Endodermal cell (in vitro differentiated cells): ENCODE measurements around the gene LRIT1. TPM values are rescaled to one million over a fixed set of nuclear protein-coding genes. Genes with fewer than 3 reads are reported as not detected.

Experiments
- DNase-seq: peaks from one replicate; pipeline ENCODE4 v3.0.0-alpha.2; 2017
- H3K27ac ChIP-seq: 2 replicates; pipeline ENCODE4 v1.5.1; 2013; ENCODE audit warnings: mild to moderate bottlenecking, low read depth, low read length, moderate library complexity
- H3K27me3 ChIP-seq: 2 replicates; pipeline ENCODE4 v1.6.1; 2013; ENCODE audit warnings: mild to moderate bottlenecking, low read length, moderate library complexity; ENCODE audit not compliant: insufficient read depth, control insufficient read depth, poor library complexity, severe bottlenecking
- H3K36me3 ChIP-seq: 2 replicates; pipeline ENCODE4 v1.7.0; 2013; ENCODE audit warnings: mild to moderate bottlenecking, low read length, moderate library complexity; ENCODE audit not compliant: control insufficient read depth, insufficient read depth
- H3K4me1 ChIP-seq: one replicate; pipeline ENCODE4 v1.7.0; 2013; ENCODE audit warnings: low read length; ENCODE audit not compliant: control insufficient read depth, insufficient read depth
- H3K4me3 ChIP-seq: 2 replicates; pipeline ENCODE4 v1.5.1; 2013; ENCODE audit warnings: mild to moderate bottlenecking, low read length, moderate library complexity
- H3K9ac ChIP-seq: 2 replicates; pipeline ENCODE4 v1.6.1; 2013; ENCODE audit warnings: mild to moderate bottlenecking, low read length, moderate library complexity; ENCODE audit not compliant: poor library complexity, severe bottlenecking; ENCODE audit errors: extremely low read depth
- H3K9me3 ChIP-seq: 2 replicates; pipeline ENCODE4 v1.6.1; 2013; ENCODE audit warnings: mild to moderate bottlenecking, low read length, moderate library complexity; ENCODE audit not compliant: control insufficient read depth
- H3K27ac Mint-ChIP-seq: 2 replicates; pipeline ENCODE4 v1.8.0; 2020; ENCODE audit warnings: mixed read lengths
- H3K27me3 Mint-ChIP-seq: 2 replicates; pipeline ENCODE4 v1.8.0; 2021; ENCODE audit warnings: mild to moderate bottlenecking, mixed read lengths; ENCODE audit not compliant: insufficient read depth
- H3K36me3 Mint-ChIP-seq: 2 replicates; pipeline ENCODE4 v1.8.0; 2020; ENCODE audit warnings: low read depth, mixed read lengths
- H3K4me1 Mint-ChIP-seq: 2 replicates; pipeline ENCODE4 v1.8.0; 2020; ENCODE audit warnings: mixed read lengths
- H3K4me3 Mint-ChIP-seq: 2 replicates; pipeline ENCODE4 v1.8.0; 2020; ENCODE audit warnings: mild to moderate bottlenecking, moderate library complexity, mixed read lengths
- H3K9me3 Mint-ChIP-seq: 2 replicates; pipeline ENCODE4 v1.8.0; 2020; ENCODE audit warnings: mild to moderate bottlenecking, mixed read lengths
- WGBS, 2 experiments: methylation state at CpG; one replicate each; pipeline versions ENCODE4 v1.1.5 to v1.1.7; 2013; ENCODE audit warnings: missing lambda C conversion rate in 2 of 2, mixed read lengths in 1 of 2; ENCODE audit not compliant: insufficient coverage in 1 of 2, insufficient read length in 1 of 2; 5-methylcytosine and 5-hydroxymethylcytosine counted together
- total RNA-seq, 2 donors: library from RNA; stranded (reverse); fragmentation: NEBNext Ultra II Directional in 1 of 2; extraction: Animal tissue kit (Norgen Biotek cat#: 25700) in 1 of 2; gene quantifications; 2 replicates in 1 of 2; 3 replicates in 1 of 2; pipeline ENCODE4 v1.2.1, GENCODE V29; 2021
- TF ChIP-seq, protein P1 (sequence below): fragments of 200-600 bp; sonication (generic); conservative IDR thresholded peaks from 2 replicates; pipeline ENCODE4 v1.5.0; 2021; ENCODE audit warnings: antibody characterized with exemption, mild to moderate bottlenecking

The LRIT1 gene
- total RNA-seq, 2 donors from 2014 or later, result 0.11 TPM; not detected in 1

DNA sequence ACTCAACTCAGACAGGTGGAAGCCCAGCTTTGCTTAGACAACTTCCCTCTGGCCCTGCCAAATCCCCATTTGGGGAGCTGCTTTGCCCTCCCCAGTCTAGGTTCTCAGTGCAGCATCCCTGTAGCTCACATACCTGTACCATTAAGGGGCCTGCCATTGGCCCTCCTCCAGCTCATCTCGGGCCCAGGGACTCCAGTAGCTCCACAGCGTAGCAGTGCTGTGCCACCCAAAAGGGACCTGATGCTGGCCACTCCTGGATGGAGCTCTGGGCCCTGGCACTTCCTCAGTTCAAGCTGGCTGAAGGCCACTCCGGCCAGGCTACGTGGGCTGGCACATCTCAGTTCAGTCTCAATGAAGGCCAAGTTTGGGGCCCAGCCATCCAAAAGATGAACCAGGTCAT, 7.4 kb downstream of the LRIT1 start:
- Histone ChIP-seq H3K4me3 (no peak overlapping the region), H3K9me3 (no peaks in the 10 kb centered on the region), H3K36me3 (no peaks in the 10 kb centered on the region), H3K4me1 (no peaks in the 10 kb centered on the region), H3K27me3 (peaks cover 18% of the 10 kb centered on the region), H3K27ac (no peak overlapping the region), H3K9ac (no peak overlapping the region)
- H3K4me3 Mint-ChIP-seq, result no peak overlapping the region
- 85 to 94% methylated on average over 2 to 4 of the region's 4 CpGs for WGBS, 2 experiments
- H3K9me3 Mint-ChIP-seq, result no peaks in the 10 kb centered on the region
- no peaks in the 10 kb centered on the region for H3K36me3 Mint-ChIP-seq
- DNase-seq, result no peak
- peaks cover 29% of the 10 kb centered on the region for H3K27me3 Mint-ChIP-seq
- H3K27ac Mint-ChIP-seq, result no peak overlapping the region
- TF ChIP-seq, protein P1, sequence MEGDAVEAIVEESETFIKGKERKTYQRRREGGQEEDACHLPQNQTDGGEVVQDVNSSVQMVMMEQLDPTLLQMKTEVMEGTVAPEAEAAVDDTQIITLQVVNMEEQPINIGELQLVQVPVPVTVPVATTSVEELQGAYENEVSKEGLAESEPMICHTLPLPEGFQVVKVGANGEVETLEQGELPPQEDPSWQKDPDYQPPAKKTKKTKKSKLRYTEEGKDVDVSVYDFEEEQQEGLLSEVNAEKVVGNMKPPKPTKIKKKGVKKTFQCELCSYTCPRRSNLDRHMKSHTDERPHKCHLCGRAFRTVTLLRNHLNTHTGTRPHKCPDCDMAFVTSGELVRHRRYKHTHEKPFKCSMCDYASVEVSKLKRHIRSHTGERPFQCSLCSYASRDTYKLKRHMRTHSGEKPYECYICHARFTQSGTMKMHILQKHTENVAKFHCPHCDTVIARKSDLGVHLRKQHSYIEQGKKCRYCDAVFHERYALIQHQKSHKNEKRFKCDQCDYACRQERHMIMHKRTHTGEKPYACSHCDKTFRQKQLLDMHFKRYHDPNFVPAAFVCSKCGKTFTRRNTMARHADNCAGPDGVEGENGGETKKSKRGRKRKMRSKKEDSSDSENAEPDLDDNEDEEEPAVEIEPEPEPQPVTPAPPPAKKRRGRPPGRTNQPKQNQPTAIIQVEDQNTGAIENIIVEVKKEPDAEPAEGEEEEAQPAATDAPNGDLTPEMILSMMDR, result no peak
- H3K4me1 Mint-ChIP-seq, result peaks cover 4% of the 10 kb centered on the region

DNA sequence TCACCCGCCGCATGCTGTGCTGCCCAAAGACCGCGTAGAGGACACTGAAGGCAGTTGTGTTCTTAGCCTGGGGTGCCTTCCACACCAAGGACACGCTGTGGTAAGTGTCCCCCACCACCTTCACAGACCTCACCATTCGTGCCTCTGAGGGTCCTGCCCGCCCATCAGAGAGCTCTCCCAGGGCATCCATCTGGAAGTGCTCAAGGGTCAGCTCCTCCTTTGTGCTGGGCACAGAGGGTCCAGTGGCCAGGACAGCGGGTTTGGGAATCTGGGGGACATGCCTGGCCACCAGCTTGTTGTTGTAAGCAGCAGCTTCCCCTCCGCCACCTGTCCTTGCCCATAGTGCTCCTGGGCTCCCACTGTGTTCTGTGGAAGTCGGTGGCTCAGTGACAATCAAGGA, 9.0 kb downstream of the LRIT1 start:
- Histone ChIP-seq H3K4me3 (no peak overlapping the region), H3K4me1 (no peaks in the 10 kb centered on the region), H3K9me3 (no peaks in the 10 kb centered on the region), H3K36me3 (no peaks in the 10 kb centered on the region), H3K9ac (no peak overlapping the region), H3K27me3 (peaks cover 32% of the 10 kb centered on the region), H3K27ac (no peak overlapping the region)
- TF ChIP-seq, protein P1, result no peak
- DNase-seq, result no peak
- Mint-ChIP-seq H3K27me3 (peaks cover 27% of the 10 kb centered on the region), H3K4me3 (no peak overlapping the region), H3K27ac (no peak overlapping the region), H3K36me3 (no peaks in the 10 kb centered on the region), H3K9me3 (no peaks in the 10 kb centered on the region), H3K4me1 (peaks cover 4% of the 10 kb centered on the region)
- WGBS, 2 experiments, result 89 to 91% methylated on average over 8 to 10 of the region's 10 CpGs

DNA sequence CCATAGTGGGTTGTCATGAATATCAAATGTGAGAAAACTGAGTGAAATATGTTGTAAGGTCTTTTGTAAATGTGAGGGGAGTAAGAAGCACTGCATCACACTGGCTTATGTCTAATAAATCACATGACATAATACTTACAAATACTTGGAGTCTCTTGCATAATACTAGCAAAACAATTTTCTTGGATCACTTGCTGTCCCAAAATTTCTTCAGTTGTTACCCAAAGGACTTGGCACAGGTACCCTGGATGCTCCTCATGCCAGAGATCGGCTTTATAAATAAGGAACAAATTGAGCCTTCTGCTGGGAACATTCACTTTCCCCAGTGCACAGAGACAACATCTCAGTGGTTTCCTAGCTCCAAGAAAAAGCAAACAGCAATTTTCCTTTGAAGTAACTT, 11.0 kb downstream of the LRIT1 start:
- TF ChIP-seq, protein P1, result no peak
- H3K4me3 Mint-ChIP-seq, result no peak overlapping the region
- H3K9me3 Mint-ChIP-seq, result no peaks in the 10 kb centered on the region
- no peak for DNase-seq
- H3K9me3 ChIP-seq, result no peaks in the 10 kb centered on the region
- H3K4me1 Mint-ChIP-seq, result no peaks in the 10 kb centered on the region
- no peaks in the 10 kb centered on the region for H3K36me3 Mint-ChIP-seq
- no peaks in the 10 kb centered on the region for H3K4me1 ChIP-seq
- peaks cover 41% of the 10 kb centered on the region for H3K27me3 ChIP-seq
- no peak overlapping the region for H3K27ac ChIP-seq
- WGBS, 2 experiments, result 91 to 100% methylated on average over 1 of the region's 1 CpG
- H3K36me3 ChIP-seq, result no peaks in the 10 kb centered on the region
- H3K27ac Mint-ChIP-seq, result no peak overlapping the region
- no peak overlapping the region for H3K9ac ChIP-seq
- peaks cover 24% of the 10 kb centered on the region for H3K27me3 Mint-ChIP-seq
- no peak overlapping the region for H3K4me3 ChIP-seq
